D341Med (cell line): ENCODE results near the gene SDK1.
"Not testable (repeated sequence)": the region's sequence is repeated elsewhere in the genome, so short reads cannot be mapped to it uniquely, and the experiment has no call there.

Experiments used
- DNase-seq: peaks from one replicate; pipeline ENCODE4 v3.0.0; 2012; ENCODE audit warnings: low spot score

Gene SDK1

DNA sequence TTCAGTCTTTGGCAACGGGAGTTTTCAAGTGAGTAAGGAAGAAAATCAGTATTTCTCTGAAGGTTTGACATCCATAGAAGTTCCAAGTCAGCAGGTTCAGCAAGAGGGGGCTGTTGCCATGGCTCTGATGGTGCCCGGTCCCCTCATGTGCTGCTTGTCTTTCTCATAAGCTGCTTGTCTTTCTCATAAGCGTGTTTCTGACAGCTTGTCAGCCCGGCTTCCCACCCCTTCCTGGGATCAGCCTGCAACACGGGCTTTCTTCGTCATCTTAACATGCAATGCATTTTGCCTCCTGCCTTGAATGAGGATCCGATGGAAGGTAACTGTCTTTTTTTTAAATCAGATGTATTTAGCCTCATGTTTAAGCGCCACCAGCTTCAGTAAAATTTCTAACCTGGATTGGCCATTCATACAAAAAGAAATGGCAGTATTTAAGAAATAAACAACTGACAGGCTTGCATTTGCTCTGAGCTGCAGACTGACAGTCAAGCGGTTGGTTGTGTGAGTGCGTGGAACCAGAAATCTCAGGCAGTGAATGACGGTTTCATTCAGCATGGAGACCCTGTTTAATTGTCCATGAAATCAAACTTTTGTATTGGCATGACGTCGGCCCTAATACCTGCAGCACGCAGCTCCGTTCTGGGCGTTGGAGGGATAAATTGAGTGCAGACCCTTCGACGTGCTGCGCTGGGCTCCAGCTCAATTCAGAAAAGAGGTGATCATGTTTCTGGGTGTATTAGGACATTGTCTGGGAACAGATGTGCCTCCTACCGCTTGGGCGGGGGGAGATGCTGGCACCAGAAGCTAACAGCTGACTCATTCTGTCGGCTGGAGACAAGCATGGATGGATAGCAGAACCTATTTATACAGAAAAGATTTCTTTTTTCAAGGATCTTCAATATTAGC lies 926.3 kb downstream of the SDK1 start:
- DNase-seq, result no peak

DNA sequence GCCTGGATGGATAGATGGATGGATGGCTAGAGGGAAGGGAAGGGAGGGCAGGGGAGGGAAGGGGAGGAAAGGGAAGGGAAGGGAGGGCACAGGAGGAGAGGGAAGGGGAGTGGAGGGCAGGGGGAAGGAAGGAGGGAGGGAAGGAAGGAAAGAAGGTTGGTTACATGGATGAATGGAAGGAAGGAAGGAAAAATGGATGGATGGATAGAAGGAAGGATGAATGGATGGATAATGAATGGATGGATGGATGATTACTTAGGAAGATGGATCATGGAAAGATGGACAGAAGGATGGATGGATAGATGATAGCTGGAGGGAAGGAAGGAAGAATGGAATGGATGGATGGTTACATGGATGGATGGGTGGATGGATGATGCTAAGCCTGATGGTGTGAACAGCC lies 929.3 kb downstream of the SDK1 start:
- DNase-seq, result no peak

DNA sequence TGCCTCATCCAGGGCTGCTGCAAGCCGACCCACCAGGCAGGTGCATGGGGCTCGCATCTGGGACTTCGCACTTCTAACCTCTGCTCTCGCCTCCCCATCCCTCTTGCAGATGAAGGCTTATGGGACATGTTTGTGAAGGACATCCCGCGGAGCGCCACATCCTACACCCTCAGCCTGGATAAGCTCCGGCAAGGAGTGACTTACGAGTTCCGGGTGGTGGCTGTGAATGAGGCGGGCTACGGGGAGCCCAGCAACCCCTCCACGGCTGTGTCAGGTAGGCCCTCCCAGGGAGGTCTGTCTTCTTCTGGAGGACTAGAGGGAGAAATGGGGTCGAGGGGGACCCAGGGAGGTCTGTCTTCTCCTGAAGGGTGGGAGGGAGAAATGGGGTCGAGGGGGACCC lies 932.1 kb downstream of the SDK1 start:
- DNase-seq, result no peak

DNA sequence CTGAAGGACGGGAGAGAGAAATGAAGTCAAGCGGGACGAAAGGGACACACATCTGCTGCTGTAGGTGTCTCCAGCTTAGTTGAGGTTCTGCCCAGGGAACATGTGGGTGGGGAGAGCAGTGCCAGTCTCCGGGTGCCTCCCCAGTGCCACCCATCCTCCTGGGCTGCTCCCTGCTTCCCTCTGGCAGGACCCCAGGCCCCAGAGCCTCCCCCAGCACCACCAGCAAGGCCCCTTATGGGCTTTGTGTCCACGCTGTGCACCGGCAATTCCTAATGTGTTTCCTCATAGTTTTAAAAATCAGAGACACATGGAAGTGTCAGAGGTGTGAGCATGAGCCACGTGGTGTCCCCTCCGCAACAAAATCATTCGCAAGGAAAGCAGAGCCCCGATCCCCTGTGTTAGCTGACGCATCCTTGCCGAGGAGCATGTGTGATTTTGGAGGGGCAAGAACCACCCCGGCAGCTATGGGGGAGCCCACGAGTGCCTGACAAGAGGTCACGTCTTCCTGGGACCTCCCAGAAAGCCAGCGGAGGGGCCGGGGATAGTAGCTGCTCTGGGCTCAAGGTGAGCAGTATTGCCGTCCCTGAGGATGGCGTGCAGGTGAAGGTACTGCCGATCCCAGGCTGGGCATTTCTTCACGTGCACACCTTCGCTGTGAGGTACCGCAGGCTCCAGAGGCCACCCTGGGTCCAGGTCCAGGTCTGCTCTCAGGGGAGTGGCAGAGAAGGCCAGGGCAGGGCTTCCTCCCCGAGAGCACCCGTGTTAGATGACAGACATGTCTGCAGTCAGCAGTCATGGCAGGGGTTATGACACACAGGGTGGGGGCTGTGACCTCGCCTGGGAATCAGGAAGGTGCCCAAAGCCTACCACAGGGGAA lies 932.8 kb downstream of the SDK1 start:
- DNase-seq, result no peak

DNA sequence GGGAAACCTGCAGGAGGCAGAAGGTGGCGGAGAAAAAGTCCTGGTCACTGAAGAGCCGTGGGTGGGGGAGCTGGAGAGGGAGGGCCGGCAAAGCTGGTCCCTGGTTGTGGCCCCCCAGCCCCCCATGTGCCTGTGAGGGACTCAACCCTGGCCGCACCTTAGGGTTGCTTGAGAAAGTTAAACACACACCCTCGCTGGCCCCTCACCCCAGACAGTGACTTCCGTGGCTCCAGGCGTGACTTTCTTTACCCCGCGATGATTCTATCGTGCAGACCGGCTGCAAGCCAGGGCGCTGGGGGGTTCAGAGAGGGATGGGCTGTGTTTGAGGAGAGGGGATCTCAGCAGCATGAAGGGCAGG lies 933.4 kb downstream of the SDK1 start:
- no peak for DNase-seq

DNA sequence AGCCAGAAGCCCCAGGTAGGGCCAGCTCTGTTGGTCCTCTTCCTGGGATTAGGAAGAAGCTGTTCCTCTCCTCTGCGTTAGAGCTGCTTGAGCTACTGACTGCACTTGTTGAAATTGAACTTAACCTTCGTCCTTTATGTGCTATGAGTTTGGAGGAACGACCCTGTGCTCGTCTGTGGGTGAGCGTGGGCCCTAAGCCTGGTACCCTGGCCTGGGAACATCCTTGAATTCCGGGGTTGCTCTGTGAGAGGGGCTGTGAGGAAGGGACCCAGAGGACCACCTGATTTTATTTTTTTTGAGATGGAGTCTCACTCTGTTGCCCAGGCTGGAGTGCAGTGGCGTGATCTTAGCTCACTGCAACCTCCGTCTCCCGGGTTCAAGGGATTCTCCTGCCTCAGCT lies 933.8 kb downstream of the SDK1 start:
- DNase-seq, result no peak

DNA sequence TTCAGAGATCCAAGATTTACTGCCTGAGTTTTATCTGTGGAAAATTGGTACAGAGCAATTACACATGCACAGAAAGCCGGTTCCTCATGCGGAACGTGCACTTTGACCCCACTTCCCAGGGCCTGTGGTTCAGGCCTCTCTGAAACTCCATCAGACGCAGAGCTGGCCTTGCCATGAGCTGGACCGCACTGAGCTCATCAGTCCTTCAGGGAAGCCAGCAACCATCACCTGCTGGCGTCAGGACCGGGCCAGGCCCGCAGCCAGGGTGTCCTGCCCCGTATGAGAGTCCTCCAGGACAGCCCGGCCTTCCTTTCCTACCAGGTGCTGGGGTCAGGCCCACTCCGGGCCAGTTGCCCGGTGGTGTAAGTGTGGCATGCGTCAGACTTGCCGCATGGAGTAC lies 934.5 kb downstream of the SDK1 start:
- no peak for DNase-seq

DNA sequence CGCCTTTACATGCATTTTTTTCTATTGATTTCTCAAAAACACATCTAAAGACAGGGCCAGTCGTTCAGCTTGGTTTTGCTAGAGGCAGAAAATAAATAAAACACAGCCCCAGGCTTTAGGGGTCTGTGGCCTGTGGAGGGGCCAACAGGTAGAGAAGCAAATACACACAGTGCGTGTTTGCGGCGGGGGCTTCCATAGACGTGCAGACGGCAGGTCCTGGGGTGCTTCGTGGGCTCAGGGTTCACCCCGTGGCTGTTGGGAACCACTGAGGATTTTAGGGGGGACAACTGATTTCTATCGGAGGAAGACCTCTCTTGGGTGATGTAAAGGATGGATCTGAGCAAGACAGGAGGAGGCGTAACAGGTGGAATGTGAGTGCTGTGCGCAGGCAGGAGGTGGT lies 935.3 kb downstream of the SDK1 start:
- no peak for DNase-seq

DNA sequence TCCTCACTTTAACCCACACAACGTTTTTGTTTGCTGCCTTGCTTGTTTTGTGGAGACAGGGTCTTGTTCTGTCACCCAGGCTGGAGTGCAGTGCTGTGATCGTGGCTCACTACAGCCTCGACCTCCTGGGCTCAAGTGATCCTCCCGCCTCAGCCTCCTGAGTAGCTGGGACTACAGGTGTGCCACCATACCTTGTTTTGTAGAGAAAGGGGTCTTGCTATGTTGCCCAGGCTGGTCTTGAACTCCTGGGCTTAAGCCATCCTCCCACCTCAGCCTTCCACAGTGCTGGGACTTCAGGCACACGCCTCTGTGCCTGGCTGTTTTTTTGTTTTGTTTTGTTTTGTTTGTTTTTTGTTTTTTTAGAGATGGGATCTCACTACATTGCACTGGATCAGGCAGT lies 935.8 kb downstream of the SDK1 start:
- not testable (repeated sequence) for DNase-seq

DNA sequence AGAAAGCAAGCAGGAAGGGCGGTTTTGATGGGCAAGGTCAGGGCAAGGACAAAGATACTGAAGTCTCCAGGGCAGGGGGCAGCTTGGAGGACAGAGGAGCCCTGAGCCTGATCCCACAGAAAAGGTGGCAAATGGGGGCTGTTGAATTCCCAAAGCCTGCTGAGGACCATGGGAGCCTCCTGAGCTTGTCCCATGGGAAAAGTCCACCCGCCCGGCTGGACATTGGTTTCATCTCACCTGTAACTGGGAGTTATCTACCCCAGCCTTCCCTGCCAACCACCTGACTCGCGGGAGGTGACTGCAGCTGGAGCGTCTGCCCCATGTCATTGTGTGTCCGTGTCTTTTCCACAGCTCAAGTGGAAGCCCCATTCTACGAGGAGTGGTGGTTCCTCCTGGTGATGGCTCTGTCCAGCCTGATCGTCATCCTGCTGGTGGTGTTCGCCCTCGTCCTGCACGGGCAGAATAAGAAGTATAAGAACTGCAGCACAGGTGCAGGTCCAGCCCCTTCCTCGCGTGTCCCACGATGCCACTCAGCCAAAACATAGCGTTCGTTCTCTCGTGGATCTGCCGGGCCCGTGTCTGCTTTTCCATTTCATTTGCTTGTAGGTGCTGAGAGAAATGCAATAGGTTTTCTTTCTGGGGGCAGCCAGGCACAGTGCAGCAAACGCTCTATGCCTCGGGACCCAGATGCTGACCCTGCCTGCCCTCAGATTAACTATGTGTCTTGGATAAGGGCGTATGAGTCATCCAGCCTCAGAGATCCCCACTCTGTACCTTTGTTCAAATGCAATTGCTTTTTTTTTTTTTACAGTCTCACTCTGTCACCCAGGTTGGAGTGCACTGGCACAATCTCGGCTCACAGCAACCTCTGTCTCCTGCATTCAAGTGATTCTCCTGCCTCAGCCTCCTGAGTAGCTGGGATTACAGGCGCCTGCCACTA lies 936.5 kb downstream of the SDK1 start:
- no peak for DNase-seq

DNA sequence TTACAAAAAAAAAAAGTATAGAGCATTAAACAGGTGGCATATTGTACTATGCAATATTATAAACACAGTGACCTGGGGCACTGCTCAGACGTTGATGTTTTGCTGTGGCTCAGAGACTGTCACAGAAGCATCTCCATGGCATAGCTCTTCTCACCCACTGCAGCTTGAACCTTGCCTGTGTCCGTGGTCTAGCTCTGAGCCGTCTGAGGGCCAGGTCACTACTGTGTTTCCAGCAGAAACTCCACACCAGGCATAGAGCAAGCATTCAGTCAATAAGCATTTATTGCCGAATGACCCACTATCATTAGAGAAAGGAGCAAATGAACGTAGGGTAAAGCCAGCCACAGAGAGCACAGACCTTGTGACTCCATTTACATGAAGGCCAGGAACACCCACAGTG lies 937.8 kb downstream of the SDK1 start:
- DNase-seq, result no peak

DNA sequence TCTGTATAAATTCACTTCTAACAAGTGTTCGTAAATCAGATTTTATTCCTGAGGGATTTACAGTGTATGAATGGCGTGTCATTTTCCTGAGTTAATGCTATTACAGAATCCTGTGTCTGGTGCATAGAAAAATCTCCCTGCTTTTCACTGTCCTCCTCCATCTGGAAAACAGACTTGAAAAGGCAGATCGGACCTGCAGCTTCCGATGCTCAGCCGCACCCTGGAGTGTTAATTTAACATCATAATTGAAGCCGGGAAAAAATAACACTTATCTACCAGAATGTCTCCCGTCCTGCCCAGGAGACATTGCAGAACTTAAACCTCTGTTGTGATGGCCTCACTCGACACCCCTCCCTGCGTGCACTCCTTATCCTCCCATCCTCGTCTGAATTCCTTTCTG lies 939.0 kb downstream of the SDK1 start:
- DNase-seq, result no peak

DNA sequence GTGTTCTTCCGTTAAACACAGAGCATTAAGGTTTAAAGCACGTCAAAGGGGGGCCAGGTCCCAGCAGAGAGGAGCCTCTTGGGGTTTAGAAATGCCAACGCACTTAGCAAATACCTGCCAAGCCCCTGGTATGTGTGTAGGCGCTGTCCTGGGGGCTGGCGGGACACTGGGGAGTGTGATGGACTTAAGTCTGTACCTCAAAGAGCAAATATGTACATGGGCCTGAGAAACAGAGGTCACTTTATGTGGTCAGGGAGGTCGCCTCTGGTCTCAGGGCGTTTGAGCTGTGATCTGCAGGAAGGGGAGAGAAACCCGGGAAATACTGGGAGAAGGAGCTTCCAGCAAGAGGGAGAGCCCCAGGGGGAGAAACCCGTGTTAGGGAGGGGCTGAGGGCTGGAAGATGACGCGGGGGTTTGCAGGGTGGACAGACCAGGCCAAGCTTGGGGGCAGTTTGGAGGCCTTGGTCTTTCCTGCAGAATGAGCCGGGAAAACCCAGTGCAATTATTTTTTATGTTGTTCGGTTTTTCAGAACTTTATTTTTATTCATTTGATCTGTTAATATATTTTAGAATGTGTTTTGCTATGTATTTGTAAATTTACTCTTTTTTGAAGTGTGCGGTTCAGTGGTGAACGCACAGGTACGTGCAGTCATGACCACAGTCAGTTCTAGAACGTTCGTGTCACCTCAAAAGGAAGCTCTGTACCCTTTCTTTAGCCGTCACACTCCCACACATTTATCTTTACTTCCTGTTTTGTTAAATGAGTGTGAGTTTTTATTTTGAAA lies 939.7 kb downstream of the SDK1 start:
- no peak for DNase-seq

DNA sequence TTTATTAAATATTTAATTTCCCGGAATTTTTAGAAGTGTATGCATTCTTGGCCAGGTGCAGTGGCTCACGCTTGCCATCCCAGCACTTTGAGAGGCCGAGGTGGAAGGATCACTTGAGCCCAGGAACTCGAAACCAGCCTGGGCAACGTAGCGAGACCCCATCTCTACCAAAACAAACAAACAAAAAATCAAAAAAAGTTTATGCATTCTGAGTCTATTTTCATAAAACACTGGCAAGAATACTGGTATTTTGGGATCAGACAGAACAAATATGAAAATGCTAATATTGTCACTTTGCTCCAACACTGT lies 940.2 kb downstream of the SDK1 start:
- no peak for DNase-seq

DNA sequence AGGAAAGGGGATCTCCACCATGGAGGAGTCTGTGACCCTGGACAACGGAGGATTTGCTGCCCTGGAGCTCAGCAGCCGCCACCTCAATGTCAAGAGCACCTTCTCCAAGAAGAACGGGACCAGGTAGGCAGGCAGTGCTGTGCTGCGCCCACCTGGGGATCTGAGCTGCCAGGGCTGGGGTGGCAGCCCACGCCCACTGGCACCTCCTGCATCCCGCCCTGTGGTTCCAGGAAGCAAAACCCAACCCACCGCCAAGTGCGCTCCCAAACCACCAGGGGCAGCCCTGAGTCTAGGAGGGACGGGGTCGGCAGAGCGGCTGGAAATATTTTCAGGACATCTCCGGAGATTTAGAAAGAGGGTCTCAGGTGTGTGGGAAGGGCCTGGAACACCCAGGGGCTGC lies 940.7 kb downstream of the SDK1 start:
- no peak for DNase-seq

DNA sequence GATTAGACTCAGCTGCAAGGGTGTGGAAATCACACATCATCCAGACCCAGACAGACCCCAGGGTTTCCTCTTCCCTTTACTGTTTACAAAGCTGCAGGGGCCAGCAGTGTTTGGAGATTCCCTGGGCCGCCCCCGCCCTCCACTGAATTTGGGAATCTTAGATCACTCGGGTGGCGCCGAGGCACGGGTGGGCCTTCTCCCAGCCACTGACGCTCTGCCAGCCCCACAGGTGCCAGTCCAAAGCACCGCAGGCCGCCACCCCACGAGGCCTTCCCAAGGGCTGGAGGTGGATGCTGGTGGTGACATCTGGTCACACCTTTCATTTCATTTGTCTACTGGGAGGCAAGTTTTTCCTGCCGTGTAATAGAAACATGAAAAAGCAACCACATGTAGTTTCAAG lies 941.7 kb downstream of the SDK1 start:
- DNase-seq, result no peak

DNA sequence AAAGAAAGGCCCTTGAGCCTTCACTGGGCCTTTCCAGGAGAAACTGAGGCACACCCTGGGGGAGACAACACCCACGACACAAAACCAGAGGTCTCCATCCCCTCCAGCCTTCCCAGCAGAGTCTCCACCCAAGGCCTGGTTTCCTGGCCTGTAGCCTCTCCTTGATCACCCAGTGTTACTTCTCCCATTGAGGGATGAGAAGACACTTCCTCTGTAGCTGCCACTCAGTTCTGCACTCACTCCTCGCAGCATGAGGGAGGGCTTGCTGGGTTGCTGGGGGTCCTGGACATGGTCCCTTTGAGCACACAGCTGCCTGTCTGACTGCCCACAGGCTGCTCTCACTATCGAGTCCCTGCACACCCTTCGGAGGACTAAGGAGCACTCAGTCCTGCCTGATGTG lies 943.0 kb downstream of the SDK1 start:
- no peak for DNase-seq

DNA sequence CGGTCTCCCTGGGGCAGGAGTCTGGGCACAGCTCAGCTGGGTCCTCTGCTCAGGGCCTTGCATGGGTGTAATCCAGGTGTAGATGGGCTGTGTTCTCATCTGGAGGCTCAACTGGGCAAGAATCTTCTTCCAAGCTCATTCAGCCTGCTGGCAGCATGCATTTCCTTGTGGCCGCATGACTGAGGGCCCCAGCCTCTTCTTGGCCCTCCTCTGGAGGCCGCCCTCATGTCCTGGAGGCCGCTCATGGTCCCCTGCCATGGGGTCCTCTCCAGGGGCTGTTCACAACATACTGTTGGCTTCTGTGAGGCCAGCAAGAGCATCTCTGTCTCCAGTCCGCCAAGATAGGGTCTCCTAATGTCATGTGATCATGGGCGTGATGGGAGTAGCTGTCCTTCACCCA lies 943.6 kb downstream of the SDK1 start:
- no peak for DNase-seq

DNA sequence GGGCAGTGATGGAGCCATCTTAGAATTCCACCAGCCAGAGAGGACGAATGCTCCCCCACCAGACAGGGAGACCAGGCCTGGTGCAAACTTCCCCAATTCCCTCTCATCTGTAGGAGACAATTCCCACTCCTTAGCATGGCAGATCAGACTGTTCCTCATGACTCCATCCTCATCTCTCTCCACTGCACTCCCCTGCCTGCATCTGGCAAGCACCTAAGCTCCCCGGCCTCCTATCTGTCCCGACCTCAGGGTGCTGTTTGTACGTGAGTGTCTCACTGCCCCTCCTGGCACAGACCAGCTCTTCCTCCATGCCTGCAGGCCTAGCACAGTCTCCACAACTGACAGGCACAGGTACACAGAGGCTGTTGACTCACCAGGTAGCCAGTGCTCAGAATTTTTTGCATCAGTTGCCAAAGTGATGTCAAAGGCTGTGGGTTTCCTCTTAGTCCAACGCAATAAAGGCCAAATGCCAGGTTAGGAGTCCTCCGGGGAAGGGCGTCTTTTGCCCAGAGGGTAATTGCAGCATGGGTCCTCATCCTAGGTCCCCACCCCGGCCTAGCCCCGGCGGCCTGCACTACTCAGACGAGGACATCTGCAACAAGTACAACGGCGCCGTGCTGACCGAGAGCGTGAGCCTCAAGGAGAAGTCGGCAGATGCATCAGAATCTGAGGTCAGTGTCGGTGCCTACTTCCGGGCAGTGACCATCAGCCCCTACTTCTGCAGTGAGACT lies 944.2 kb downstream of the SDK1 start:
- DNase-seq, result no peak

DNA sequence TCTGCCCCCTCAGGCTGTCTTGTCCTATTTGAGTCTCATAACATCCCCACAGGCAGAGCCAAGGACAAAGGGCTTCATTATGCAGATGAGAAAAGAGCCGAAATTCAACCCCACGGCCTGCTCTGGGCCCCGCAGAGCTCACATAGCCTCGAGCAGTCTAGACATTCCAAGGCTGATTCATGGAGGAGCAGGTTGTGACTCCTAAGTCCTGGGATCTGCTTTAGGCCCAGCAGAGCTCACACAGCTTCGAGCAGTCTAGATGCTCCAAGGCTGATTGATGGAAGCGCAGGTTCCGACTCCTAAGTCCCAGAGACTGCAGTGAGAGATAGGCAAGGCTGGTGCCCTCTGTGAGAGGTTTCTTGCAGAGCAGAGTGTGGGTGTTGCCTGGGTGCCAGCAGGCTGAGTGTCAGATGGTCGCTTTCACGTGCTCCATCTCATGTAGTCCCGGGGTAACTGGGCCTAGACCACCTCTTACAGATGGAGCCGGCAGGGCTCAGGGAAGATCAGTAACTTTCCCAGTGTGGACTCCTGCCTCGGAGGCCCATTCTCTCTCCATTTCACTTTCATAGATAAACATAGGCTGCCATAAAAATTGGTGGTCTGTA lies 944.9 kb downstream of the SDK1 start:
- DNase-seq, result no peak

DNA sequence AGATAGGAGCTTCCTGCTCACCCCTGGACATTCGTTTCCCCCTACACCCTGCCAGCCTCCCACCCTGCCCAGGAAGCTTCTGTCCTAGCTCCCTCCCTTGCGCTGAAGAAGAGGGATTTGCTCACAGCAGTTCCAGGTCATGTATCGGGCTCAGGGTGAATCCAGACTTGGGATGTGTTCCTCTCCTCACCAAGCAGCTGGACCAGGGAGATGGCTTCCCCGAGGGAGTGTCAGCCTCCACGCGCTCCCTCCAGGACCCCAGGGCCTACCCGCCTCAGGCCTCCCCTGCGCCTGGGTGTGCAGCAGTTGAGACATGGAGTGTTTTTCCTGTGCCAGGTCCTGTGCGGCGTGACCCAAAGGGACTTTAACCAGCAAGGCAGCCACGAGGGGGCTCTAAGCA lies 945.5 kb downstream of the SDK1 start:
- no peak for DNase-seq
